ENCODE measurements around the gene CHID1.

Gene CHID1

GRCh38 chr11:844693-845644 is 65.6 kb downstream of the CHID1 start:
- DNase-seq = no peak

DNA sequence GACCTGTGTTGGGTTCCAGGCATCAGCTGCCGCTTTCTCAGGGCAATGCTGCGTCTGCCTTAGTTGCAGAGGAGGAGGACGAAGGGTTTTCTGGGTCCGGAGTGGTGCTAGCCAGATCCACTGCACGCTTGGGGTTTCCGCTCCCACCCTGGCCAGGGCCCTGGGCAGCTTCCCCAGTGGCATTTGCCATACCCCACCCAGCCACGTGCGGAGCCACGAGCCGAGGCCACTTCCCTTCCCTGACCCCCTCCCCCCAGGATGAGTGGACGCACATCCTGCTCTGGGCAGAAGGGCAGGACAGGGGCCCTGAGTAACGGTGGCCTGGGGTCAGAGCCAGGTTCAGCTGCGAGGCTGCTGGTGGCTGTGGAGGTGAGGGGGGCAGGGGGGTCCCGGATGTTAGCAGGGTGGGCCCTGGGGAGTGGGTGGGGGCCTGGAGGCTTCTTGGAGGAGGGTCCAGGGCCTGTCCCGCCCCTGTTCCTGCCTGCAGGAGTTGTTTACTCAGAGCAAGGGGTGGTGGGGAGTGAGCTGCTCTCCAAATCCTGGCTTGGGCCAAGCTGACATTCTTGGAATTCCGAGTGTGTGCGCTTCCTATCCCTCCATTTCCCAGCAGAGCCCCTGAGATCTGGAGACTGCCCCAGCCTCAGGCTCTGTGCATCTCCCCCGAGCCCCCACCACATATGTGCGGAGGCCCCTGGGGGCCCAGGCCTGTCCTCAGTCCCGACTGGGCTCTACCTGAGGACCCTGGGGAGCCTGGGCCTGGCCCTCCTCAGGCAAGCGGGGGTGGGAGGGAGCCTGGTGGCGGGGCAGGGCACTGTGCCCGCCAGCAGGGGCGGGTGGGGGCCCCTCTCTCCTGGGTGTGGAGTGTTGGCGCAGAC is 66.6 kb downstream of the CHID1 start:
- no peak for DNase-seq

GRCh38 chr11:843086-843734 is 67.4 kb downstream of the CHID1 start:
- no peak for DNase-seq

DNA sequence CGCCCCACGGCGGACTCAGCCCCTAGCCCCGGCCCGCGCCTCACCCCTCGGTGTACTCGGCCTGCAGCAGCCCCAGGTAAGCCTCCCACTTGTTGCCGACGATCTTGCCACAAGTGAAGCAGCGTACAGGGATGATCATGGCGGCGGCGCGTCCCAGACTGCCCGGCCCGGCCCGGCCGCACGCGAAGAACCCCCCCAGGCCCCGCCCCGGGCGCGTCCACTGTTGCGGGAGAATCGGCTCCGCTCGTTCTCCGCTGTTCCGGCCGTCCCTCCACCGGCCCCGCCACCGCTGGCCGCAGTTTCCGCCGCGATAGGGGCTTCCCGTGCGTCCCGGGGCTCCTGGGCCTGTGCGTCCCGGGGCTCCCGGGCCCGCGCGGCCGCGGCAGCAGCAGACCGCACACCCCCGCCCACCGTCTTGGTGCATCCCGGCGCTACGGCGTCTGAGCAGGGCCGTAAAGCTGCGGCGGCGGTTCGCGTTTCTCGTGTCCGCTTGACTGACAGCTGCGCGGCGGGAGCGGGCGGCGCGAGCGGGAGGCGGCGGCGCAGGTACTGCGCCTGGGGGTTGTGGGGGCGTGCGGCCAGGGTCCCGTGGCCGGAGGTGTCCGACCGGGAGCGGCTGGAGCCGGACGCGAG is 68.1 kb downstream of the CHID1 start, which contains the start of the genes POLR2L and TSPAN4:
TSS of gene POLR2L (minus strand) at position 160 of the 633 bp plus-strand sequence. CDS start at position 139, 21 bp downstream.
TSS of gene TSPAN4 (plus strand) at position 483 of the 633 bp plus-strand sequence. CDS start 7,453 bp downstream, outside the sequence.
- DNase-seq = peak; percentile 89

- no peak for DNase-seq
Measured at GRCh38 chr11:841981-842369, 68.6 kb downstream of the CHID1 start.

GRCh38 chr11:839875-840617 is 70.6 kb downstream of the CHID1 start:
- no peak for DNase-seq

GRCh38 chr11:839280-839623 is 71.4 kb downstream of the CHID1 start:
- no peak for DNase-seq

DNA sequence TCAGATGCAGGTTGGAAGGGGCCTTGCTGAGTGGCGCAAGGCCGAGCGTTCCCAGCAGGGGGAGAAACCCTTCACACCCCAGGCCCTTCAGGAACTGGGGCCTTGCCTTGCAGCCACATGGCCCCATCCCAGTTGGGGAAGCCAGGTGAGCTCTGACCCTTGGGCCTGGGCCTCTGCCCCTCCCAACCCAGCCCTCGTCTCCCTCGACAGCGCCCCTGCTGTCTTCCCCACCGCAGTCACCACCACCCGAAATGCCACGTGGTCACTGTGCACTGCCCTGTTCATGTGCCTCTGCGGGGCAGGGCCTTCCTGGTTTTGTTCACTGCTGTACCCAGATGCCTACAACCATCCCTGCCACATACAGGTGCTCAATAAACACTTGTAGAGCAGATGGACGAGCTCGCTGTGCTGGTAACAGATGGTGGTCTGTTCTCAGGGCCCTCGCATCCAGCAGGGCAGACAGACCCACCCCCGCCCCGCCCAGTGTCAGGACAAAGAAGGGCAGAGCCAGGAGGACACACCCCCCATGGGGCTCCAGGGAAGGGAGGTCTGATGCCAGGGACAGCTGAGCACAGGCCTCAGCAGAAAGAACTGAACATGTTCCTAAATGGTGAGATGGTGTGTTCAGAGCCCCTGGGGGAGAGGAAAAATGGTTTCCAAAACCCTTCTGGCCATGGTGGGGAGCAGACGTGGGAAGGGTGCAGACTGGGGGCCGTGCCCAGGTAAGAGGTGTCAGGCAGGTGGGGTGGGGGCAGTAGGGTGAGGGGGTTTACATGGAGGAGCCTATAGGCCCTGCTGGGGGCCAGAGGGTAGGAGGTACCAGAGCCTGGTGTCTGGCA is 72.0 kb downstream of the CHID1 start:
- no peak for DNase-seq

DNA sequence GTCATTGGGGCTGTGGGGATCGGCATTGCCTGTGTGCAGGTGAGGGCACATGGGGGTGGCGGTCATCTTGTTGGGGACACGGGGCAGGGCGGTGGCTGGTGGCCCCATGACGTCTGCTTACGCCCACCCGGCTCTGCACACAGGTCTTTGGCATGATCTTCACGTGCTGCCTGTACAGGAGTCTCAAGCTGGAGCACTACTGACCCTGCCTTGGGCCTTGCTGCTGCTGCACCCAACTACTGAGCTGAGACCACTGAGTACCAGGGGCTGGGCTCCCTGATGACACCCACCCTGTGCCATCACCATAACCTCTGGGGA is 72.7 kb downstream of the CHID1 start:
- no peak for DNase-seq

DNA sequence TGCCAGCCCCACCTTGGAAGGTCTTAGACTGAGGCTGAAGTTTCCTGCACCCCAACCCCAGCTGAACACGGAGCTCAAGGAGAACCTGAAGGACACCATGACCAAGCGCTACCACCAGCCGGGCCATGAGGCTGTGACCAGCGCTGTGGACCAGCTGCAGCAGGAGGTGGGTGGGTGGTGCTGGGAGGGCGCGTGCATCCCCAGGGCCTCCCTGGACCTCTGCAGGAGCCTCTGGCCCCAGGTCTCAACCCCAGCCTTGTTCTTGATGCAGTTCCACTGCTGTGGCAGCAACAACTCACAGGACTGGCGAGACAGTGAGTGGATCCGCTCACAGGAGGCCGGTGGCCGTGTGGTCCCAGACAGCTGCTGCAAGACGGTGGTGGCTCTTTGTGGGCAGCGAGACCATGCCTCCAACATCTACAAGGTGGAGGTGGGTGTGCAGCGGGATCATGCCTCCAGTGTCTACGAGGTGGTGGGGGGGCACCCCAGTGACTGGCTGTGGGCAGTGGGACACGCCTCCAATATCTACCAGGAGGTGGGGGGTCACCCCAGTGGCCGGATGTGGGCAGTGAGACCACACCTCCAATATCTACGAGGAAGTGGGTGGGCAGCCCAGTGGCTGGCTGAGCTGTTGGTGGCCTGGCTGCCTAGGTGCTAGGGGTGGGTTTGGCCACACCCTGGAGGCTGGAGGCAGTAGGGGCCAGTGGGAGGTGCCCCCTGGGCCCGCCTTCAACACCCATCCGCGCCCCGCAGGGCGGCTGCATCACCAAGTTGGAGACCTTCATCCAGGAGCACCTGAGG is 73.2 kb downstream of the CHID1 start:
- DNase-seq = no peak

DNA sequence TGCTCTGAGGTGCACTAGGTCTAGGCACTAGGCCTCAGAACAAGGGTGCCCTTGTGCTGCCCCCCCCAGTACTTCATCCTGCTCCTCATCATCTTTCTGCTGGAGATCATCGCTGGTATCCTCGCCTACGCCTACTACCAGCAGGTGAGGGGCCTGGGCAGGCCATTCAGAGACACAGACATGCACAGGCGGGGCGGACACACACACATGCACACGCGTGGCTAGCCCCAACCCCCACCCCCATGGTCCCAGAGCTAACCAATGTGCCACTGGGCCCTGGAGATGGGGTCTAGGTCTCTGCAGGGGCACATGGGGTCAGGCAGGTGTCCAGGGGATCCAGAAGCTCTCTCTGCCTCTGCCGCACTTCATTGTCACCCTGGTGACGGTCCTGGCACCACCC is 73.9 kb downstream of the CHID1 start:
- no peak for DNase-seq

GRCh38 chr11:836274-836673 is 74.3 kb downstream of the CHID1 start:
- DNase-seq = no peak

- no peak for DNase-seq
Measured at GRCh38 chr11:834371-835316, 76.0 kb downstream of the CHID1 start.

- no peak for DNase-seq
Measured at GRCh38 chr11:833849-834311, 76.7 kb downstream of the CHID1 start.

DNA sequence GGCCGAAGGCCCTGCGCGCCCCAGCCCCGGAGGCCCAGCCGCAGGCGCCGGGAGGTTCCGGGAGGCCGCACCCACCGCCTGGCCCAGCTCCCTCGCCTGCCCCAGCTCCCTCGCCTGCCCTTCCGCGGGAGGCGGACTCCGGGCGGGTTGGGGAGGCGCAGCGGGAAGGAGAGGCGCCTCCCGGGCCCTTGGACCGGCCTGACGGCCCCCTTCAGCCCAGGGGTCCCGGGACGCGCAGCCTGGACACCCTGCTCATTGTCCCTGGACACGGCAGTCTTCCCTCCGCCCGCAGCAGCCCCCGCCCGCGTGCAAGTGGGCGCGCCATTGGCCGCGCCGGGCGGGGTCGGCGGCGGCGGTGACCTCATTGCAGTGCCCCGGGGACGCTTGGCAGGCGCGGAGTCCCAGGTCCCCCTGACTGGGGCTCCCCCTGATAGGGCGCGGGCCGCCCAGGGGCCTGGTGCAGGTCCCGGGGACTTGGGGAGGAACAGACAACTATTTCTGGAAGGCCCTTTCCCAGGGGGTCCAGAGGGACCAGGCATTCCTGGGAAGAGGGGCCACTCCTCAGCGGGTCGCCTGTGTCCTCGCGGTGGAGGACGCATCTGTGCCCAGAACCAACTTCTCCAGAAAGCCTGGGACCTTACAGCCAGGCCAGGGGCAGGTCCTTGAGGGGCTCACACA is 77.4 kb downstream of the CHID1 start:
- DNase-seq = no peak

GRCh38 chr11:832529-833113 is 78.0 kb downstream of the CHID1 start, which contains the start of gene CD151:
Gene CD151 (plus strand): TSS chr11:832952. CDS start chr11:836070, 3,118 bp downstream.
- DNase-seq = peak; percentile 57

DNA sequence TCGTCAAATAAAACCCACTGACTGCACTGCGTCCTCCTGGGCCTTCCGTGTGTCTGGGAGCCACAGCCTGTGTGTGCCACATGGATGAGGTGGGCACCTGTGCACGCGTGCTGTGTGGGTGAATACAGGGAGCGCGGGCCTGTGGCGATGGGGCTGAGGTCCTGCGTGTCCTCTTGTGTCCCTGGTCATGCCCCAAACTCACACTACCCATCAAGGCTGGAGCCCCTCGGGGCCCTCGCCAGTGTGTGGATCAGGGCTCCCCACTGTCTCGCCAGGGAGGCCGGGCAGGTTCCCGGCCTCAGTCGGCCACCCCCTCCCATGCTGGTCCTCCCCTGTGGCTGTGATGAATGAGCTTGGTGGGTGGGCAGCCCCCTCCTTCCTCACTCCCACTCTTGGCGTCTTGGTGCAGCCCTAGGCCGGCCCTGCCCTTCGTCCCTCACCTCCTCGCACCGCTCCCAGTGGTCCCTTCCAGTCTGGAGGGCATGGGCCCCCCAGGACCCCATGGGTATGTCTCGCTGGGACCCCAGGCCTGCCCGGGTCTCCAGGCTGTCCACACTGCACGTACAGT is 78.6 kb downstream of the CHID1 start:
- DNase-seq = no peak
